BJ (cell line): ENCODE measurements around the gene UST. TPM values are rescaled to one million over a fixed set of nuclear protein-coding genes. Genes with fewer than 3 reads are reported as not detected.

Source experiments
- CTCF ChIA-PET: fragments of 350-600 bp; formaldehyde crosslinking; extraction: SDS; loops from one replicate; lab custom pipeline; 2021; ENCODE audit warnings: antibody characterized with exemption, inconsistent platforms; lab: Yijun Ruan, JAX
- POLR2A ChIA-PET: fragments of 300-600 bp; sonication (Branson Sonifier 250); formaldehyde crosslinking; extraction: SDS; loops from one replicate; lab custom pipeline; 2021; ENCODE audit warnings: antibody characterized with exemption; lab: Charles Lee
- DNase-seq: peaks from one replicate; pipeline ENCODE4 v3.0.0-alpha.2; 2011; ENCODE audit warnings: low read depth
- H3K27me3 ChIP-seq: 2 replicates; pipeline ENCODE4 v1.6.0; 2011; ENCODE audit warnings: low read length; ENCODE audit not compliant: control insufficient read depth, insufficient read depth
- H3K36me3 ChIP-seq: 2 replicates; pipeline ENCODE4 v1.5.1; 2011; ENCODE audit warnings: low read length; ENCODE audit not compliant: control insufficient read depth, insufficient read depth
- H3K4me3 ChIP-seq: 2 replicates; pipeline ENCODE4 v1.5.1; 2011; ENCODE audit warnings: low read depth, mild to moderate bottlenecking, control low read depth, low read length
- polyA plus RNA-seq: library from polyadenylated mRNA; depleted of rRNA; stranded (reverse); fragments of >200 nt; gene quantifications from 2 replicates; pipeline ENCODE4 v1.2.3, GENCODE V29; 2011
- TF ChIP-seq, protein P1 (sequence below): IDR thresholded peaks from 2 replicates; pipeline ENCODE4 v1.5.1; 2011; ENCODE audit warnings: low read depth, mild to moderate bottlenecking, control low read depth, inconsistent platforms, low read length, moderate library complexity; ENCODE audit not compliant: insufficient read depth

The UST gene
- polyA plus RNA-seq, 1 experiment: 6.8 TPM

DNA sequence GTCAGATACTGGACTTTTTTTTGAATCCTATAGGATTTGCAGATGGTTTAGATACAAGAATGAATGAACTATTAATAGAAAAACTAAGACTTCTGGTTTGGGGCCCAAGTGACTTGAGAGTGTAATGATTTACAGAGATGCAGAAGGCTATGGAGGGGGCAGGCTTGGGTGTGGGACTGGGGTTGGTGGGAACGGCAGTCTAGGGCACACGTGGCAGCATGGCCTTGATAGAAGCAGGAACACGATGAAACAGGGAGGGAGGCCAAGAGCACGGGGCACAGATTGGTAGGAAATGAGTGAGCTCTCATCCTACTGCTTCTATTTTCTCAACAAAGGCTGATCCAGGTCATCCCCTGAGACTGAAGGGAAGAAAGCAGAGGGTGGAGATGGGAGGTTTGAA, 3.4 kb upstream of the UST start:
- TF ChIP-seq, protein P1, sequence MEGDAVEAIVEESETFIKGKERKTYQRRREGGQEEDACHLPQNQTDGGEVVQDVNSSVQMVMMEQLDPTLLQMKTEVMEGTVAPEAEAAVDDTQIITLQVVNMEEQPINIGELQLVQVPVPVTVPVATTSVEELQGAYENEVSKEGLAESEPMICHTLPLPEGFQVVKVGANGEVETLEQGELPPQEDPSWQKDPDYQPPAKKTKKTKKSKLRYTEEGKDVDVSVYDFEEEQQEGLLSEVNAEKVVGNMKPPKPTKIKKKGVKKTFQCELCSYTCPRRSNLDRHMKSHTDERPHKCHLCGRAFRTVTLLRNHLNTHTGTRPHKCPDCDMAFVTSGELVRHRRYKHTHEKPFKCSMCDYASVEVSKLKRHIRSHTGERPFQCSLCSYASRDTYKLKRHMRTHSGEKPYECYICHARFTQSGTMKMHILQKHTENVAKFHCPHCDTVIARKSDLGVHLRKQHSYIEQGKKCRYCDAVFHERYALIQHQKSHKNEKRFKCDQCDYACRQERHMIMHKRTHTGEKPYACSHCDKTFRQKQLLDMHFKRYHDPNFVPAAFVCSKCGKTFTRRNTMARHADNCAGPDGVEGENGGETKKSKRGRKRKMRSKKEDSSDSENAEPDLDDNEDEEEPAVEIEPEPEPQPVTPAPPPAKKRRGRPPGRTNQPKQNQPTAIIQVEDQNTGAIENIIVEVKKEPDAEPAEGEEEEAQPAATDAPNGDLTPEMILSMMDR: no peak
- POLR2A ChIA-PET: interaction anchor here (0.6 kb wide), 1 partner anchor 588 kb away, joined by 8 read pairs; no protein-coding TSS in a partner anchor
- DNase-seq: no peak
- Histone ChIP-seq H3K36me3 (no peaks in the 10 kb centered on the region), H3K27me3 (no peaks in the 10 kb centered on the region), H3K4me3 (no peak overlapping the region)
- CTCF ChIA-PET: interaction anchor here (0.6 kb wide), 1 partner anchor 119 kb away, joined by 3 read pairs; no protein-coding TSS in a partner anchor

DNA sequence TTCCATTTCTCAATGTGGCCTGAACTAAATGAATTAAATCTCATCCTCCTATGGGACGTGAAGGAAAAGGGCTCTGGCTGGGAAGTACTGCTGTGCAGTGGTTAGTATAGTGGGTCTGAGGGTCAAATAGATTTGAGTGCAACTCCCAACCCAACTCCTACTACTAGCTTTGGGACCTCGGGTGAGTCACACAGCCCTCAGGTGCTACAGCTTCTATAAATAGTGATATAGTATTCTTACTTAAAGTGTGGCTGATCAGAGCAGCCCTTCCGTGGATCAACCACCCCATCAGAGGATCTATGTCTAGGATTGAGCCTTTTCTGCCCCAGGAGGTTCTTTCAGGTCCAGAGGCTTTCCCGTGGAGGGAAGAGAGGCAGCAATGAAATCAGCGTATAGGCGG, 904 bp upstream of the UST start:
- POLR2A ChIA-PET: no interaction called here
- DNase-seq: no peak

DNA sequence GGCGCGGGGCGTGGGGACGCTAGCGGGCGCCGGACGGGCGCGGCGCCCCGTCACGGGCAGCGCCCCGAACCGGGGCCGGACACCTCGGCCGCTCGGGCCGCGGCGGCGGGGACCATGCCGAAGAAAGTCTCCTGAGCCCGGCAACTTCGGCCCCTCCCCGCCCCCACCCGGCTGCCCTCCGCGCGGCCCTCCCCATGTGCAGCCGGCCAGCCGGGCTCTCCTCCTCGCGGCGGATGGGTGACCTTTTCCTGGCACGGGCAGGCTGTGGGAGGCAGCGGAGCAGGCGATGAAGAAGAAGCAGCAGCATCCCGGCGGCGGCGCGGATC, 278 bp downstream of the UST start:
- no peak for DNase-seq
- ChIA-PET CTCF (interaction anchor here (1.3 to 1.9 kb wide), 3 partner anchors 14 to 279 kb away, joined by 4 to 8 read pairs (median 4); no protein-coding TSS in a partner anchor), POLR2A (no interaction called here)
- Histone ChIP-seq H3K36me3 (no peaks in the 10 kb centered on the region), H3K4me3 (peak overlapping the region; percentile 81), H3K27me3 (no peaks in the 10 kb centered on the region)
- TF ChIP-seq, protein P1: no peak

More for the DNA sequence above, 904 bp upstream of the UST start:
- H3K36me3 ChIP-seq: no peaks in the 10 kb centered on the region
- CTCF ChIA-PET: interaction anchor here (0.6 kb wide), 1 partner anchor 29 kb away, joined by 3 read pairs; no protein-coding TSS in a partner anchor
- H3K27me3 ChIP-seq: no peaks in the 10 kb centered on the region
- TF ChIP-seq, protein P1: no peak
- H3K4me3 ChIP-seq: peak overlapping the region; percentile 81

DNA sequence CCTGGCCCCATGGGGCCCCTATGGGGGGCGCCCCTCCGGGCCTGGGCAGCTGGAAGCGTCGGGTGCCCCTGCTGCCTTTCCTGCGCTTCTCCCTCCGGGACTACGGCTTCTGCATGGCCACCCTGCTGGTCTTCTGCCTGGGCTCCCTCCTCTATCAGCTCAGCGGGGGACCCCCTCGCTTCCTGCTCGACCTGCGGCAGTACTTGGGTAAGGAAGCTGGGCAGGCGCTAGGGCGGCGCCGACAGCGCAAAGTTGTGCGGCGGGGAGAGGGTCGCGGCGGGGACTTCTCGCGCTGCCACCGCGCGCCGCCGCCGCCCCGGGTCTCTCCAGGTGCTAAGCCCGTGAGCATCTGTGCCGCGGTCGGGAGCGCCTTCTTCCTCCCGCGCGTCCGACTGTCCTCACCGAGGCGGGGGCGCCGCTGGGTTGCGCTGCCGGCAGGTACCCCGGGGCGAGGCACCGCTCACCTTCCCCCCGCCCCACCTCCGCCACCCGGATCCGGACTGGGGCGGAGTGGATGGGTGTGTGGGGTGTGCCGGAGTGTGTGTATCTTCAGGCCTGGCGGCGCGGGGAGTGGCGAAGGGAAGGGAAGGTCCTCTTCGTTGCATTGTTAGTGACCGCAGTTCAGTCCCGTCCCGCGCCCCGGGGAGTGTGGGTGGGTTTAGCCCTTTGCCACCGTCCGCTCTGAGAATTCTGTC, 788 bp downstream of the UST start:
- ChIA-PET CTCF (interaction anchor here (1.2 to 2.1 kb wide), 7 partner anchors 10 to 278 kb away, joined by 4 to 10 read pairs (median 5); no protein-coding TSS in a partner anchor), POLR2A (no interaction called here)
- DNase-seq: no peak

DNA sequence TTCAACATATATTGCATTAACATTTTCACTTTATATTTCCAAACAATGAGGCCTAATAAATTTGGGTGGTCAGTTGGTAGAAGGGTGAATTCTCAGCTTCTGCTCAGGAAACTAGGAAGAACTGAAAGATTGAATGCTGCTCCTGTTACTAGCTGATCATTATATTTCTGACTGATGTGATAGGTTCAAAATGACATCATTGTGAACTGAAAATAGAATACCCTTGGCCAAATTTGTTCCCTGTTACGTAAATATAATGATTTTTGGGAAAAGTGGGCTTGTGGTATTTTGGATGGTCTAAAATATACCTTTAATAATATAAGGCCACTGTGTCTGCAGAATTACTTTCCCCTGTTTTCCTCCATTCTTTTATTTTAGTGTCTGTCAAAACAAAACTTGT, 2.8 kb downstream of the UST start:
- ChIA-PET CTCF (interaction anchor here (0.6 to 2.1 kb wide), 3 partner anchors 172 to 704 kb away, joined by 3 to 10 read pairs (median 4); no protein-coding TSS in a partner anchor), POLR2A (no interaction called here)
- TF ChIP-seq, protein P1: no peak
- H3K36me3 ChIP-seq: no peaks in the 10 kb centered on the region
- DNase-seq: no peak
- H3K27me3 ChIP-seq: no peaks in the 10 kb centered on the region
- no peak overlapping the region for H3K4me3 ChIP-seq

More for the DNA sequence above, 788 bp downstream of the UST start:
- Histone ChIP-seq H3K36me3 (no peaks in the 10 kb centered on the region), H3K27me3 (no peaks in the 10 kb centered on the region), H3K4me3 (peak overlapping the region; percentile 81)
- TF ChIP-seq, protein P1: peak; percentile 16; the same call in 1 of the 2 replicates
